Measurements from ENCODE around the gene TCFL5.
A peak's percentile ranks its signal among the peaks of the same experiment; 100 is the strongest.

The TCFL5 gene

GRCh38 chr20:62828511-62829230, 33.0 kb downstream of the TCFL5 start:
- H3K27ac ChIP-seq (ENCODE audit: insufficient read depth, low read length, poor library complexity, severe bottlenecking): no peak overlapping the region
- no peaks in the 10 kb centered on the region for H3K27me3 ChIP-seq (replicated peaks; ENCODE audit: control insufficient read depth, insufficient read depth, low read length, poor library complexity, severe bottlenecking)
- no peaks in the 10 kb centered on the region for H3K9me3 ChIP-seq (ENCODE audit: control insufficient read depth, low read length)
- no peak for DNase-seq
- no peaks in the 10 kb centered on the region for H3K36me3 ChIP-seq (ENCODE audit: control insufficient read depth, insufficient read depth, low read length)
- H3K4me1 ChIP-seq (ENCODE audit: control insufficient read depth, insufficient read depth, low read length, poor library complexity, severe bottlenecking): peaks cover 11% of the 10 kb centered on the region
- H3K4me3 ChIP-seq (ENCODE audit: insufficient read depth, low read depth, low read length, poor library complexity, severe bottlenecking): no peak overlapping the region

- Histone ChIP-seq H3K27me3 (replicated peaks; ENCODE audit: control insufficient read depth, insufficient read depth, low read length, poor library complexity, severe bottlenecking) (no peaks in the 10 kb centered on the region), H3K4me3 (ENCODE audit: insufficient read depth, low read depth, low read length, poor library complexity, severe bottlenecking) (no peak overlapping the region), H3K36me3 (ENCODE audit: control insufficient read depth, insufficient read depth, low read length) (no peaks in the 10 kb centered on the region), H3K9me3 (ENCODE audit: control insufficient read depth, low read length) (no peaks in the 10 kb centered on the region), H3K27ac (ENCODE audit: insufficient read depth, low read length, poor library complexity, severe bottlenecking) (no peak overlapping the region), H3K4me1 (ENCODE audit: control insufficient read depth, insufficient read depth, low read length, poor library complexity, severe bottlenecking) (peaks cover 11% of the 10 kb centered on the region)
- DNase-seq: no peak
Observed at GRCh38 chr20:62828051-62828450, 33.6 kb downstream of the TCFL5 start.

- Histone ChIP-seq H3K36me3 (ENCODE audit: control insufficient read depth, insufficient read depth, low read length) (no peaks in the 10 kb centered on the region), H3K27me3 (replicated peaks; ENCODE audit: control insufficient read depth, insufficient read depth, low read length, poor library complexity, severe bottlenecking) (no peaks in the 10 kb centered on the region), H3K4me3 (ENCODE audit: insufficient read depth, low read depth, low read length, poor library complexity, severe bottlenecking) (no peak overlapping the region), H3K27ac (ENCODE audit: insufficient read depth, low read length, poor library complexity, severe bottlenecking) (no peak overlapping the region), H3K9me3 (ENCODE audit: control insufficient read depth, low read length) (no peaks in the 10 kb centered on the region), H3K4me1 (ENCODE audit: control insufficient read depth, insufficient read depth, low read length, poor library complexity, severe bottlenecking) (peaks cover 11% of the 10 kb centered on the region)
- DNase-seq: no peak
Observed at GRCh38 chr20:62827311-62828038, 34.1 kb downstream of the TCFL5 start.

GRCh38 chr20:62826646-62827310, 34.8 kb downstream of the TCFL5 start:
- H3K4me3 ChIP-seq (ENCODE audit: insufficient read depth, low read depth, low read length, poor library complexity, severe bottlenecking): no peak overlapping the region
- no peak overlapping the region for H3K27ac ChIP-seq (ENCODE audit: insufficient read depth, low read length, poor library complexity, severe bottlenecking)
- H3K9me3 ChIP-seq (ENCODE audit: control insufficient read depth, low read length): no peaks in the 10 kb centered on the region
- no peaks in the 10 kb centered on the region for H3K27me3 ChIP-seq (replicated peaks; ENCODE audit: control insufficient read depth, insufficient read depth, low read length, poor library complexity, severe bottlenecking)
- H3K4me1 ChIP-seq (ENCODE audit: control insufficient read depth, insufficient read depth, low read length, poor library complexity, severe bottlenecking): peaks cover 11% of the 10 kb centered on the region
- DNase-seq: no peak
- H3K36me3 ChIP-seq (ENCODE audit: control insufficient read depth, insufficient read depth, low read length): no peaks in the 10 kb centered on the region

DNA sequence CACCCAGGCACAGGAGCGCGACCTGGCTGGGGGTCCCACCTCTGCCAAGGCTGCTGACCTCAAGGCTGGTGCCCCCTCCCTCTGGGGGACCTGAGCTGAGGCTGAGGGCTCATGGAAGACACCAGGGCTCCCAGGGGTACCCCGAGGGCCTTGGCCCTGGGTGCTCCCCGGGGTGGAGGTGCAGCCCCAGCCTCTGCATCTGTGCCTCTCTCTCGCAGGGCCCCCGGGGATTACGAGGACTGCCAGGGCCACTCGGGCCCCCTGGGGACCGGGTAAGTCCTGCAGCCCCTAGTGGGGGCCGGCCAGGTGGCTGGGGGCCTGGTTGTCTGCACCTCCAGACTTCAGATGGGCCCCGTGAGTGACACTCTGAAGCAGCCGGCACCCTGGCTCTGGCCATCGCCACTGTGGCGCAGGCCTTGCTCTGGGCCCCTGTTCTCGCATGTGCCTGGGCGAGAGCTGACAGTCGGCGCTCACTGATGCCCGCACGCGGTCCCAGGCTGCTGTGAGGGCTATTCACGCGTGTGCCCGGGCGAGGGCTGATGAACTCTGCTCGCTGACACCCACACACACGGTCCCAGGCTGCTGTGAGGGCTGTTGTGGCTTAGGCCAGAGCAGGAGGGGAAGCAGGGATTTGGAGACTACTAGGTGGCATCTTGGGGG, 35.5 kb downstream of the TCFL5 start:
- Histone ChIP-seq H3K4me1 (ENCODE audit: control insufficient read depth, insufficient read depth, low read length, poor library complexity, severe bottlenecking) (peaks cover 11% of the 10 kb centered on the region), H3K27me3 (replicated peaks; ENCODE audit: control insufficient read depth, insufficient read depth, low read length, poor library complexity, severe bottlenecking) (no peaks in the 10 kb centered on the region), H3K36me3 (ENCODE audit: control insufficient read depth, insufficient read depth, low read length) (no peaks in the 10 kb centered on the region), H3K4me3 (ENCODE audit: insufficient read depth, low read depth, low read length, poor library complexity, severe bottlenecking) (no peak overlapping the region), H3K9me3 (ENCODE audit: control insufficient read depth, low read length) (no peaks in the 10 kb centered on the region), H3K27ac (ENCODE audit: insufficient read depth, low read length, poor library complexity, severe bottlenecking) (no peak overlapping the region)
- DNase-seq: no peak

DNA sequence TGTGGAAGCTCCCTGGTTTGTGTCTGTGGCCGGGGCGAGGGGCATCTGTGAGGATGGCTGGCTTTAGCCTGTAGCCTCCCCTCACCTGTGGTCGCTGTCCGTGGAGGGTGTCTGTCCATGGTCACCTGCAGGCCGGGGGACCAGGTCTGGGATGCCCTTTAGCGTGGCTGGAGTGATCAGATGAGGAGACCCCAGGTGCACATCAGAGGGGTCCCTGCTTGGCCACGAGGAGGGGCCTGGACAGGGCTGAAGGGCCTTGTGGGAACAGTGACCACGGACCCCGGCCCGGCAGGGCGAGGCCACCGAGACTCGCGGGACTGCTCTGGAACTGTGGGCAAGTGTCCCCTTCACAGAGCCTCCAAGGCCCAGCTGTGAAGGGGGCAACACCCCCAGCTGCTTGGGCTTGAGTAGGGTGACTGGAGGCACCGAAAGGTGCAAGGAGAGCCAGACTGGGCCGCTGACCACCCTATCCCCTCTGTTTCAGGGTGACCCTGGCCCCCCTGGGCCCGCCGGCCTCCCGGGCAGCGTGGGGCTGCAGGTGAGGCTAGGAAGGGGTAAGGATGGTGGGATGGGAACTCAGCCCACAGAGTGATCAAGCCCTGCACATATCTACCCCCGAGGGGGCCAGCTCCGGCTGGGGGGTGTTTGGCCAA, 36.2 kb downstream of the TCFL5 start:
- Histone ChIP-seq H3K4me3 (ENCODE audit: insufficient read depth, low read depth, low read length, poor library complexity, severe bottlenecking) (no peak overlapping the region), H3K9me3 (ENCODE audit: control insufficient read depth, low read length) (no peaks in the 10 kb centered on the region), H3K4me1 (ENCODE audit: control insufficient read depth, insufficient read depth, low read length, poor library complexity, severe bottlenecking) (peaks cover 11% of the 10 kb centered on the region), H3K27ac (ENCODE audit: insufficient read depth, low read length, poor library complexity, severe bottlenecking) (no peak overlapping the region), H3K27me3 (replicated peaks; ENCODE audit: control insufficient read depth, insufficient read depth, low read length, poor library complexity, severe bottlenecking) (no peaks in the 10 kb centered on the region), H3K36me3 (ENCODE audit: control insufficient read depth, insufficient read depth, low read length) (no peaks in the 10 kb centered on the region)
- DNase-seq: no peak

DNA sequence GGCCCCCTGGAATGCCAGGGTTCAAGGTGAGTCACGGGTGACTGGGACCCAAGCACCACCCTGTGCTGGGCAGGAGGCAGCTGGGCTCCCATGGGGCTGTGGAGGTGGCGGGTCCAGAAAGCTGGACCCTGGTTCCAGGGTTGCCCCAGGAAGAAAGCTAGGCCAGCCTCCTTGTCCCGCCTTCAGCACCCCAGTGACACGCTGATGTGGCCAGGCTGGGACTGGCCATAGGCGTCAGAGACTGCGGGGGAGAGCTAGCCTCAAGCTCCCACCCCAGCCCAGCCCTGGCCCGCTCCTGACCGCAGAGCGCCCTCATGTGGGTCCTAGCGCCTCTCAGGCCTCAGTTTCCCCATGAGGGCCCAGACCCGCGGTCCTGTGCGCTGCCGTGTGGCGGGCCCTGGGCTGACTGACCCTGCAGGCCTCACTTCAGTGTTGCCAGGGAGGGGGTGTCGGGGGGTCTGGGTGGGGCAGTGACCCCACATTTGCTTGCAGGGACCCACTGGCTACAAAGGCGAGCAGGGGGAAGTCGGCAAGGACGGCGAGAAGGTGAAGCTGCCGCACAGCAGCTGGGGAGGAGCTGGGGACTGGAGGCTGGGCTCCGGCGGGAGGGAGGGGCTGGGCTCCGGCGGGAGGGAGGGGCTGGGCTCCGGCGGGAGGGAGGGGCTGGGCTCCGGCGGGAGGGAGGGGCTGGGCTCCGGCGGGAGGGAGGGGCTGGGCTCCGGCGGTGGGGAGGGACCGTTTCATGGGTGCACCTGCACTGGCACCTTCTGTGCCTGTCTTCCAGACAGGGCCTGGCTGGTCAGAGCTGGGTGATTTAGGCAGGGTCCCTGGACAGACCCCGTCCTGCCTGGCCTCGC, 36.9 kb downstream of the TCFL5 start:
- no peaks in the 10 kb centered on the region for H3K36me3 ChIP-seq (ENCODE audit: control insufficient read depth, insufficient read depth, low read length)
- H3K27ac ChIP-seq (ENCODE audit: insufficient read depth, low read length, poor library complexity, severe bottlenecking): no peak overlapping the region
- DNase-seq: peak in 2 of 3 donors; percentile 40 to 46
- no peaks in the 10 kb centered on the region for H3K9me3 ChIP-seq (ENCODE audit: control insufficient read depth, low read length)
- H3K27me3 ChIP-seq (replicated peaks; ENCODE audit: control insufficient read depth, insufficient read depth, low read length, poor library complexity, severe bottlenecking): no peaks in the 10 kb centered on the region
- no peak overlapping the region for H3K4me3 ChIP-seq (ENCODE audit: insufficient read depth, low read depth, low read length, poor library complexity, severe bottlenecking)
- peaks cover 11% of the 10 kb centered on the region for H3K4me1 ChIP-seq (ENCODE audit: control insufficient read depth, insufficient read depth, low read length, poor library complexity, severe bottlenecking)

- H3K27ac ChIP-seq (ENCODE audit: insufficient read depth, low read length, poor library complexity, severe bottlenecking): no peak overlapping the region
- no peak overlapping the region for H3K4me3 ChIP-seq (ENCODE audit: insufficient read depth, low read depth, low read length, poor library complexity, severe bottlenecking)
- no peaks in the 10 kb centered on the region for H3K9me3 ChIP-seq (ENCODE audit: control insufficient read depth, low read length)
- H3K36me3 ChIP-seq (ENCODE audit: control insufficient read depth, insufficient read depth, low read length): no peaks in the 10 kb centered on the region
- H3K27me3 ChIP-seq (replicated peaks; ENCODE audit: control insufficient read depth, insufficient read depth, low read length, poor library complexity, severe bottlenecking): no peaks in the 10 kb centered on the region
- peaks cover 11% of the 10 kb centered on the region for H3K4me1 ChIP-seq (ENCODE audit: control insufficient read depth, insufficient read depth, low read length, poor library complexity, severe bottlenecking)
- DNase-seq: no peak
Observed at GRCh38 chr20:62823688-62824475, 37.7 kb downstream of the TCFL5 start.

Measured in effector memory CD4-positive, alpha-beta T cell (primary cell).